GM23248 (cell line): ENCODE data around the gene EHMT1.

ENCODE experiments used
- EZH2 ChIP-seq: fragments of 200-600 bp; sonication (generic); IDR thresholded peaks from 2 replicates; pipeline ENCODE4 v1.6.1; 2018; ENCODE audit warnings: antibody characterized with exemption, mild to moderate bottlenecking; ENCODE audit not compliant: insufficient read depth, poor library complexity, severe bottlenecking
- EZH2phosphoT487 ChIP-seq: fragments of 200-600 bp; sonication (generic); IDR thresholded peaks from 2 replicates; pipeline ENCODE4 v1.6.1; 2018; ENCODE audit warnings: antibody characterized with exemption, moderate library complexity, mild to moderate bottlenecking, low read depth; ENCODE audit not compliant: insufficient read depth

- TF ChIP-seq EZH2phosphoT487 (no peak), EZH2 (no peak)
Observed at GRCh38 chr9:137703842-137704508, 85.2 kb downstream of the EHMT1 start.
